NCI-H446 treated with DMSO at 0.1 percent for 48 hours (cell line): ENCODE measurements around the gene QDPR.
"Not testable (repeated sequence)": the region's sequence is repeated elsewhere in the genome, so short reads cannot be mapped to it uniquely, and the experiment has no call there.

ENCODE experiments used
- DNase-seq: peaks from one replicate; lab custom pipeline; 2025; lab: John Stamatoyannopoulos, UW

Gene QDPR

GRCh38 chr4:17491196-17491595 is 20.7 kb downstream of the QDPR start:
- DNase-seq, result no peak

- DNase-seq, result no peak
Measured at GRCh38 chr4:17490575-17491059, 21.3 kb downstream of the QDPR start.

GRCh38 chr4:17489721-17490120 is 22.2 kb downstream of the QDPR start:
- DNase-seq, result no peak

DNA sequence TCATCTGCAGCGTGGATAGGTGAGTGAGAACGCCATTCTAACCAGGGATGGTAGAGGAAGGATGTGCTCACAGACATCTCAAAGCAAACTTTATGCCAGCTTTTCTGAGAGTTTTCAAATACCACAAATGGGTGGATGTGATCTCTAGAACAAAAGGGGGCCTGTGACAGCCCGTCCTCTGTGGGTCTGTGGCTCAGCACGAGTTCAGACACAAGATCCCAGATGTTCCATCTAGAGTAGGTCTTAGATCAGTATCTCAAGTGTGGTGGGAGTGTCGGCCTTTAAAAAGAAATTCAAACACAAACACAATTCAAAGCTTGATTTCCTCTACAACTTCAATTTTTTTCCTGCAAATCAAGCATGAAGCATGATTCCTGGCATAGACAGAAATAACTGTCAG is 22.8 kb downstream of the QDPR start:
- DNase-seq, result no peak

GRCh38 chr4:17482716-17483115 is 29.2 kb downstream of the QDPR start:
- DNase-seq, result no peak

DNA sequence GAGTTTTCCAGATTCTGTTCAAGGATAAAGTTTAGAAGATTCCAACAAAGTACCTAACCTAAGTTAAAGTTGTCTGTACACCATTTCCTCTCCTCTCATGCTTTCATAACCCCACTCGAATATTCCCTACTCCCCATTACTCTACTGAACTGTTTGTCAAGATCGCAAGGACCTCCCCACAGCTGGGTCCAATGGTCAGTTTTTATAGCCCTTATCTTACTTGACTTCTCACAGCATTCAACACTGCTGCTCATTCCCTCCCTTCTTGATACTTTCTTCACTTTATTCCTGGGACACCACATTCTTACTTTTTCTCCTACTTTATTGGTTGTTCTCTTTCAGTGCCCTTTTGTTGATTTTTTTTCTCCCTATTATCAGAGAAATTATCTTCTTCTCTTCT is 30.9 kb downstream of the QDPR start:
- no peak for DNase-seq

GRCh38 chr4:17480210-17480927 is 31.5 kb downstream of the QDPR start:
- DNase-seq, result no peak

DNA sequence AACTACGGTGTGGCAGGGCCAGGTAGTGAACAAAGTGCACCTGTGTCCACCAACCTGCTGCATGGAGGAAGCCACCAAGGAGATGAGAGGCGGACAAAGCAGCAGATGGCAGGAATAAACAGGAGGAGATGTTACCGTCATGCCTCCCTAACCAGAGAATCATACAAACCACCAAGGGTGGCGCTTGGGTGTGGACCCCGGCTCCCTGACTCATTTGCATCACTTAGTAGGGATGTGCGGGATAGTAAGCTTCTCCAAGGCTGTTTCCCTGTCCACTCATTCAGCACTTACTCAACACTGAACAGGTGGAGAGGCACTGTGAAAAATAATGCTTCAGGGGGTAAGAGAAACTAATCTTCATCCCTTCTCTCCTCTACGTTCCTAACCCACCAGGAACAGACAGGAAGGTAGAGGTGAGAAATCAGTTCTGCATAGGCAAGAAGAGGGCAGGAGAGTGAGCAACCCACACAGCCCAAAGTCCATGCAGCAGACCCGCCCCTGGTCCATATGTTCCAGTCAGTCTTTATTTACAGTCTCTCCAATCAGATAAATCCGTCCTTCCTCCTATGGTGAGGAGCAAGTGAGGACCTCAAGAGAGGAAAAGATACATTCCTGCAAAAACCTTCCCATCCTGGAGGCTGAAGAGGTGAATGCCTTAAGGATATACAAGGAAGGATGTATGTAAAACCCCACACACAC is 34.0 kb downstream of the QDPR start:
- no peak for DNase-seq

GRCh38 chr4:17476853-17477252 is 35.0 kb downstream of the QDPR start:
- DNase-seq, result no peak

- no peak for DNase-seq
Measured at GRCh38 chr4:17475481-17475880, 36.4 kb downstream of the QDPR start.

GRCh38 chr4:17469931-17470674 is 41.8 kb downstream of the QDPR start:
- DNase-seq, result no peak

GRCh38 chr4:17468619-17469221 is 43.2 kb downstream of the QDPR start:
- DNase-seq, result no peak

- DNase-seq, result no peak
Measured at GRCh38 chr4:17463606-17464005, 48.3 kb downstream of the QDPR start.

DNA sequence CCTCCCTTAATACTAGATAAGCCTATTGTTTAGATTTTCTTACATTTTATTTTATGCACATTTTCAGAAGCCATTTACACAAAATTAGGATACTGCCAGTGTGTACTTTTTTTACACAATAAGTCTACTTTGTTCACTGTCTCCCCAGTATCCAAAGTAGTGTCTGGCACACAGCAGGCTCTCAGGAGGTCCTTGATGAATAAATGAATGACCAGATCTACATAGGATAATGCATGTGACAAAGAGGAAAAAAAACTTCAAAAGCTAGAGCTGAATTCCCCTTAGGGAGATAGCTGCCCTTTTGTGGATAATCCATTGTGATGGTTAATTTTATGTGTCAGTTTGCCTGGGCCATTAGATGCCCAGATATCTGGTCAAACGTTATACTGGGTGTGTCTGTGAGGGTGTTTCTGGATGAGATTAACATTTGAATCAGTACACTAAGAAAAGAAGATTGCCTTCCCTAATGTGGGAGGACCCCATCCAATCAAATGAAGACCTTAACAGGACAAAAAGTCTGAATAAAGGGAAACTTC is 61.6 kb downstream of the QDPR start:
- DNase-seq, result no peak

DNA sequence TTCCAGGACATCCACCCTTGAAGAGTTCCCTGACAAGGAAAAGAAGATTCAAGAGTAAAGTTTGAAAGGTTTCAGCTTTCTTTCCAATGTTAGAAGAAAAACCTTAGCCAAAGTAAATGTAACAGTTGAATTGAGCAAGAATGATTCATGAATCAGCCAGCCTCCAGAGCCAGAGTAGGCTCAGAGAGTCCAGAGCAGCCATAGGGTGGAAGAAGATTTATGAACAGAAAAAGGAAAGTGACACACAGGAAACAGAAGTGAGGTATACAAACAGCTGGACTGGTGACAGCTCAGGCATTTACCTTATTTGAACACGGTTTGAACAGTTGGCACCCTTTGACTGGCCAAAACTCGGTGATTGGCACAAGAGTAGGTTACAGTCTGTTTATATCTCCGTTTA is 63.2 kb downstream of the QDPR start:
- DNase-seq, result no peak

GRCh38 chr4:17447675-17448298 is 64.1 kb downstream of the QDPR start:
- DNase-seq, result no peak

DNA sequence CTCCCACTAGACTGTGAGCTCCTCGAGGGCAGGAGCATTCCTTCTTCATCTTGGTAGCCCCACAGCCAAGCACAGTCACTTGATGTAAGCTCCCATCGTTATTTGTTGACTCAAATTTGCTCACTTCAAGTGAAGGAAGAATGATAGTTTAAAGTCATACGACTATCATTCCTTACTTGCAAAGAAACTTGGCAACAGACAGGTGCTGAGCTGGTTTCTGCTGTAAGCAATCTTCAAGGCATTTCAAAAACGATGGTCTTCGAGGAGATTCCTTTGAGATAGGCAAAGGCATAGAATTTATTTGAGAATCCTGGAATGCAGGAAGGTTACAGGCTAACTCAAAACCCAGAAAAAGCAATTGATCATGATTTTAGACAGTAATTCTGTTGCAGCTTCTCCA is 64.8 kb downstream of the QDPR start:
- no peak for DNase-seq

DNA sequence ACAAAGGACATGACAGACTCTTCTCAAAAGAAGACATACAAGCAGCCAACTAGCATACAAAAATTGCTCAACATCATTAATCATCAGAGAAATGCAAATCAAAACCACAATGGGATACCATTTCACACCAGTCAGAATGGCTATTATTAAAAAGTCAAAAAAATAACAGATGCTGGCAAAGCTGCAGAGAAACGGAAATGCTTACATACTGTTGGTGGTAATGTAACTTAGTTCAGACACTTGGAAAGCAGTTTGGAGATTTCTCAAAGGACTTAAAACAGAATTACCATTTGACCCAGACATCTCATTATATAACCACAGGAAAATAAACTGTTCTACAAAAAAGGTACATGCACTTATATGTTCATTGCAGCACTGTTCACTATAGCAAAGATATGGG is 69.4 kb downstream of the QDPR start:
- not testable (repeated sequence) for DNase-seq

GRCh38 chr4:17437396-17437795 is 74.5 kb downstream of the QDPR start:
- no peak for DNase-seq

- no peak for DNase-seq
Measured at GRCh38 chr4:17436750-17437090, 75.2 kb downstream of the QDPR start.
